ENCODE results near the gene NLRP4.

DNA sequence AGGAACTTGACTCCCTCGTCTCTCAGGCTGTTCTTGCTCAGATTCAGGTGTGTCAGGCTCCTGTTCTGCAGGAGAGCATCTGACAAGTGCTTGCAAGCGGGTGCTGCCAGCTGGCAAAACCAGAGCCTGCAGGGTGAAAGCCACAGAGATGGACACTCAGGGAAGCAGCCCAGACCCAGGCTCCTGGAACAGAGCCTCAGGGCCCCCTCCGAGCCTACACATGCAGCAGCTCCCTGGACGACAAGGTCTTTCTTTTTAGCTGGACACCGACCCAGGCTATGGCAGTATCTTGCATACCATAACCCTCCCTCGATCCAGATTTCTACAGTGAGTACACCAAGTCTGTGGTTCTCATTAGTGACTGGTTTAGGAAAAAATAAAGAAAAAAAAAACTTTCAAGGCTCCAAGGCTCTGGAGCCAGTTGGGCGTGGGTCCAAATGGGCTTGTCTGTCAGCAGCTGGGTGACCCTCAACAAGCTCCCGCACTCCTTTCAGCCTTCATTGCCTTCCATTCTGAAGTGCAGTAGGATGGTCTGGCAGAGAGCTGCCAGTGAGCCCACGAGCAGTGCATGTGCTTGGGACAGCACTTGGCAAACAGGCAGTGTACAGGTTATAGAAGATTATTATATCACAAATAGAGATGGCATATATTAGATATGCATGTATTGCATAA lies 65.9 kb downstream of the NLRP4 start:
- TF ChIP-seq, protein P1, sequence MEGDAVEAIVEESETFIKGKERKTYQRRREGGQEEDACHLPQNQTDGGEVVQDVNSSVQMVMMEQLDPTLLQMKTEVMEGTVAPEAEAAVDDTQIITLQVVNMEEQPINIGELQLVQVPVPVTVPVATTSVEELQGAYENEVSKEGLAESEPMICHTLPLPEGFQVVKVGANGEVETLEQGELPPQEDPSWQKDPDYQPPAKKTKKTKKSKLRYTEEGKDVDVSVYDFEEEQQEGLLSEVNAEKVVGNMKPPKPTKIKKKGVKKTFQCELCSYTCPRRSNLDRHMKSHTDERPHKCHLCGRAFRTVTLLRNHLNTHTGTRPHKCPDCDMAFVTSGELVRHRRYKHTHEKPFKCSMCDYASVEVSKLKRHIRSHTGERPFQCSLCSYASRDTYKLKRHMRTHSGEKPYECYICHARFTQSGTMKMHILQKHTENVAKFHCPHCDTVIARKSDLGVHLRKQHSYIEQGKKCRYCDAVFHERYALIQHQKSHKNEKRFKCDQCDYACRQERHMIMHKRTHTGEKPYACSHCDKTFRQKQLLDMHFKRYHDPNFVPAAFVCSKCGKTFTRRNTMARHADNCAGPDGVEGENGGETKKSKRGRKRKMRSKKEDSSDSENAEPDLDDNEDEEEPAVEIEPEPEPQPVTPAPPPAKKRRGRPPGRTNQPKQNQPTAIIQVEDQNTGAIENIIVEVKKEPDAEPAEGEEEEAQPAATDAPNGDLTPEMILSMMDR (IDR thresholded peaks at IDR 0.05): no peak
- TF ChIP-seq POLR2A (IDR thresholded peaks at IDR 0.05): no peak

Data from uterus (tissue), 2 donors.